ES-I3 (cell line): ENCODE results near the gene SYNGR2.

Experiments
- H3K36me3 ChIP-seq: 2 replicates; pipeline ENCODE4 v1.6.1; 2013; ENCODE audit warnings: mild to moderate bottlenecking, low read length, control low read depth, moderate library complexity; ENCODE audit not compliant: insufficient read depth
- H3K4me1 ChIP-seq: 2 replicates; pipeline ENCODE4 v1.6.1; 2013; ENCODE audit warnings: mild to moderate bottlenecking, control low read depth, low read length; ENCODE audit not compliant: insufficient read depth
- H3K9ac ChIP-seq: 2 replicates; pipeline ENCODE4 v1.6.1; 2013; ENCODE audit warnings: low read depth, mild to moderate bottlenecking, low read length, moderate library complexity
- H3K9me3 ChIP-seq: 2 replicates; pipeline ENCODE4 v1.6.1; 2013; ENCODE audit warnings: mild to moderate bottlenecking, low read length, moderate library complexity; ENCODE audit not compliant: control insufficient read depth, insufficient read depth

SYNGR2 gene

DNA sequence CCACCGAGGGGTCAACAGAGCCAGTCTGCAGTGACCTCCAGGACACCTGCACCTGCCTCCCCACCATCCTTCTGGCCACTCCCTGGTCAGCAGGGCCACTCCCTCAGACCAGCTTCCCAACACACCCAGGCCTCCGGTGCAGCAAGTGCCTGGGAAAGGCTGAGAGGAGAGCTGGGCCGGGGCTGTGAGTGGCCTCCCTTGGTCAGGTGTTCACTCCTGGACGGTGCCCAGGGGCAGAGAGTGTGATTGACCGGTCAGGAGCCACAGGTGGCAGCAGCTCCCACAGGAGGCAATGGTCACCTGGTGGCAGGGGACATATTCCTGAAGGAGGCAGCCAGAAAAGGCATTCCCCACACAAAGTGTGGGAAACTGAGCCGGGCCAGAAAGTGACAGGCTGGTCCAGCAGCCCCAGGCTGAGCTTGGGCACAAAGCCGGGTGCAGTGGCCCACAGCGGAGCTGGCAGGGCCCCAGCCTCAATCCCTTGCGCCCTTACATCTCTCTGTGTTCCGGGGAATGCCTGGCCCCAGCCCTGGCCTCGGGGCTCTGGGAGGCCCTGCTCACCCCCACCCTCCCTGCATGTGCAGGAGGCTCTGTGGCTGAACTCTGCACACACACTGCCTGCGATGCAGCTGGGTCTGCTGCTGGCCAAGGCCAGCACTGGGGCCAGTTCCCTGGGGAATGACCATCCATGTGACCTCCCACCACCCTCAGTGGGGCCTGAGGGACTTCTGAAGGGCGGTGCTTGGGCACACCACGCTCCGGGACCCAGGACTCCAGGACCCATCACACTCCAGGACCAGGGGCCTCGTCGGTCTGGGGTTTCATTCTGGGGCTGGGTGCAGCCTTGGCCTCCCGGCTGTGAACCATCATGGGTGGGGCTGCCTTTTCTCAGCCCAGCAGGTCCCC is 23.4 kb upstream of the SYNGR2 start:
- Histone ChIP-seq H3K4me1 (peaks cover 22% of the 10 kb centered on the region; the same call in 1 of the 2 replicates), H3K9ac (no peak overlapping the region), H3K36me3 (no peaks in the 10 kb centered on the region), H3K9me3 (no peaks in the 10 kb centered on the region)

- Histone ChIP-seq H3K9me3 (no peaks in the 10 kb centered on the region), H3K36me3 (no peaks in the 10 kb centered on the region), H3K4me1 (peaks cover 22% of the 10 kb centered on the region; the same call in 1 of the 2 replicates), H3K9ac (no peak overlapping the region)
Measured at GRCh38 chr17:78146471-78146869, 21.9 kb upstream of the SYNGR2 start.

DNA sequence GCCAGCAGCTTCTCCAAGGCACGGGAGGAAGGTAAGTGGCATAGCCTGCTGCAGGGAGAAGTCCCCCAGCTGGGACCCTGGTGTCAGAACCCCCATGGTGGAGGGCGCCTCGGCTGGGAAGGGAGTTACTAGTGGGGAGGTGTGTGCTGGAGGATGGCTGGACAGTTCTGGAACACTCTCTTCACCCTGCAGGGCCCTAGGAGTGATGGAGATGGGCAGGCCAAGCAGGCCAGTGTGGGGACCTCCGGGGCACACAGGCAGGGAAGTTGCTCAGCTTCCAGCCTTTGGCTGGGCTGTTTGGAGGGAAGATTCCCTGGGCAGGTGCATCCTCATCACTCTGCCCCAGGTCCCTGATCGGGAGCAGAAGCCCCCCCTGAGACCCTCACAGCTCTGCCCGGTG is 21.5 kb upstream of the SYNGR2 start:
- Histone ChIP-seq H3K4me1 (peaks cover 22% of the 10 kb centered on the region; the same call in 1 of the 2 replicates), H3K36me3 (no peaks in the 10 kb centered on the region), H3K9ac (no peak overlapping the region), H3K9me3 (no peaks in the 10 kb centered on the region)

- H3K36me3 ChIP-seq, result no peaks in the 10 kb centered on the region
- no peak overlapping the region for H3K9ac ChIP-seq
- H3K4me1 ChIP-seq, result peaks cover 18% of the 10 kb centered on the region; the same call in 1 of the 2 replicates
- no peaks in the 10 kb centered on the region for H3K9me3 ChIP-seq
Measured at GRCh38 chr17:78147315-78147998, 20.9 kb upstream of the SYNGR2 start.

DNA sequence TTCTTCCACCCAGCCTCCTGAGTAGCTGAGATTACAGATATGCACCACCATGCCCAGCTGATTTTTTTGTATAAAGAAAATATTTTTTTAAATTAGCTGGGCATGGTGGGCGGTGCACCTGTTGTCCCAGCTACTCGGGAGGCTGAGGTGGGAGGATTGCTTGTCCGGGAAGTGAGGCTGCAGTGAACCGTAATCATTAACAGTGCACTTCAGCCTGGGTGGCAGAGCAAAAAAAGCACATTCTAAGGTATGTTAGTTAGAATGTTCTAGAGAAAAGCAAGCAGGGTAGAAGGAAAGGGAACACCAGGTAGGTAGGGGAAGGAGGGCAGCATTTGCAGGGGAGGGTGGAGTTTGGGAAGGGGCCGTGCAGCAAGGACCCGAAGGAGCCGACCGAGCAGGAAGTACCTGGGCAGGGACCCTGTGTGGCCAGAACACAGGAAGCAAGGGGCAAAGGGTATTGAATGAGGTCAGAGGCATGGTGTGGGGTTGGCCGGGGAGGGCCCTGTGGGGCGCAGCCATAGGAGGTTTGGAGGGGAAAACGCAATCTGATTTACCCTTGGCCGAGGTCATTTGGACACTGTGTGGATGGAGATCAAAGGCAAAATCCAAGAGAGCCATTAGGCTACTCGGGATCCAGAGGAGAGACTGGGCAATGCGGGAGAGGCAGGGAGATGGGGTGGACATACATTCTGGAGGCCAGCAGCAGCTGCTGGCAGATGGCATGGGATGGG is 19.9 kb upstream of the SYNGR2 start:
- Histone ChIP-seq H3K9me3 (no peaks in the 10 kb centered on the region), H3K36me3 (no peaks in the 10 kb centered on the region), H3K9ac (no peak overlapping the region), H3K4me1 (peaks cover 17% of the 10 kb centered on the region; the same call in 1 of the 2 replicates)

- Histone ChIP-seq H3K4me1 (peaks cover 14% of the 10 kb centered on the region; the same call in 1 of the 2 replicates), H3K9ac (no peak overlapping the region), H3K9me3 (no peaks in the 10 kb centered on the region), H3K36me3 (no peaks in the 10 kb centered on the region)
Measured at GRCh38 chr17:78151514-78152008, 16.8 kb upstream of the SYNGR2 start.

- H3K9me3 ChIP-seq, result no peaks in the 10 kb centered on the region
- no peak overlapping the region for H3K9ac ChIP-seq
- H3K4me1 ChIP-seq, result peaks cover 13% of the 10 kb centered on the region; the same call in 1 of the 2 replicates
- H3K36me3 ChIP-seq, result no peaks in the 10 kb centered on the region
Measured at GRCh38 chr17:78154903-78155811, 13.2 kb upstream of the SYNGR2 start.

GRCh38 chr17:78159575-78160158 is 8.7 kb upstream of the SYNGR2 start:
- Histone ChIP-seq H3K9me3 (no peaks in the 10 kb centered on the region), H3K4me1 (peaks cover 2% of the 10 kb centered on the region; the same call in 1 of the 2 replicates), H3K9ac (no peak overlapping the region), H3K36me3 (no peaks in the 10 kb centered on the region)

DNA sequence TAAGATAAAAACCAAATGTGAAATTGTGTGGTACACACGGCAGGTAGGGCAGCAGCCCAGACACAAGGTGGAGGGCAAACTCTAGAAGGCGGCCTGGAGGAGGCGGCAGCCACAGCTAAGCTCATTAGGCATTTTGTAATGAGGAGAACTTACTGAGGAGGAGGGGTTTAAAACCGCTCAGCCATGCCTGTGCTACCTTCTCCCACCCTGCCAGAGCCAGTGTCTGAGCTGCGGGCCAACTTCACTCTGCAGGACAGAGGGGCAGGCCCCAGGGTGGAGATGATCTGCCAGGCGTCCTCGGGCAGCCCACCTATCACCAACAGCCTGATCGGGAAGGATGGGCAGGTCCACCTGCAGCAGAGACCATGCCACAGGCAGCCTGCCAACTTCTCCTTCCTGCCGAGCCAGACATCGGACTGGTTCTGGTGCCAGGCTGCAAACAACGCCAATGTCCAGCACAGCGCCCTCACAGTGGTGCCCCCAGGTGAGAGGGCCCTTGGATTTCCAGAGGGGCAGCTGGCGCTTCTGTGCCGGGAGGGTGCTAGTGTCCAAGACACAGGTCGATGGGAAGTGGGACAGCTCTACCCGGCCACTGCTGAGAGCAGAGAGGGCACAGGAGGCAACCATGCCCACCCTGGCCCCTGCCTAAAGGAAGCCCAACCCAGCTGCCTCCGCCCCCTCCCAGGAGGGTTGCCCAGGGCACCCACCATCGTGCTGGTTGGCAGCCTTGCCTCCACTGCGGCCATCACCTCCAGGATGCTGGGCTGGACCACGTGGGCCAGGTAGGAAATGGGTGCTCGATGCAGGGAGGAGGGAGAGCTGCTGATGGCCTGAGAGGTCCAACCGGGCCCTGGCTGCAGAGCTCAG is 4.3 kb upstream of the SYNGR2 start:
- H3K9ac ChIP-seq, result no peak overlapping the region
- H3K36me3 ChIP-seq, result no peaks in the 10 kb centered on the region
- no peaks in the 10 kb centered on the region; the same call in 1 of the 2 replicates for H3K4me1 ChIP-seq

DNA sequence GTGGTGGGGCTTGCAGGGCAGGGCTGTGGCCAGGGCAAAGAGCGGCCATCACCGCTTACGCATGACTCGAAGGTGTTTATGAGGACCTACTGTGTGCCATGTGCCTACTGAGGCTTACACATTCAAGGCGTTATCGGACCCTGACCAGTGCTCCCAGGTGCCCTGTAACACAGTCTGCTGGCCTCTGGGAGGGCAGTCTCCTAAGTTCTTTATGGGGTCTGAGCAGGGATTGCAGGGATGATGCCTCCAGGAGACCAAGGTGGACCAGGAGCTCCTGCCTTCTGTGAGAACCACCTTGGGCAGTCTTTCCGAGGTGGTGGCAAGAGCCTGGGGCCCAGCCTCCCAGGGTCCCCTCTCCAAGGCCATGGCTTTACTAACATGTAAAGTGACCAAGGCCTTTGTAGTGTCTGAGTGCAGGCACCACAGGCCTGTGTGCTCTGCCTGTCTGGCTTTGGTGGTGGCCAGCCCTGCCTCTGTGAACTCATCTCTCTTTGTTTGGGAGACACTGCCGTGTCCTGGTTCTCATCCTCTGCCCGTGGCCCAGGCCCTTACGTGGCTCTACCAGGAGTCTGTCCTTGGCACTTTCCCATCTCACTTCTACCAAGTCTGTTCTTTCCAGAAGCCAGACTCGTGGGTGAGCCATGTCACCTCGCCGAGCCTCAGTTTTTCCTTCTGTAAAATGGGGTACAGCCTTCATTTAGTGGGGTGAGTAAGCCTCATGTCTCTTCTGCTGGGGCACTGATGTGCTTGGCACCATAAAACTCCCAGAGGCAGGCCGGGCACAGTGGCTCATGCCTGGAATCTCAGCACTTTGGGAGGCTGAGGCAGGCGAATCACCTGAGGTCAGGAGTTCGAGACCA is 3.4 kb upstream of the SYNGR2 start:
- H3K4me1 ChIP-seq, result no peaks in the 10 kb centered on the region; the same call in 1 of the 2 replicates
- no peaks in the 10 kb centered on the region for H3K9me3 ChIP-seq
- no peak overlapping the region for H3K9ac ChIP-seq
- no peaks in the 10 kb centered on the region for H3K36me3 ChIP-seq

More for the DNA sequence above, 4.3 kb upstream of the SYNGR2 start:
- H3K9me3 ChIP-seq, result no peaks in the 10 kb centered on the region

DNA sequence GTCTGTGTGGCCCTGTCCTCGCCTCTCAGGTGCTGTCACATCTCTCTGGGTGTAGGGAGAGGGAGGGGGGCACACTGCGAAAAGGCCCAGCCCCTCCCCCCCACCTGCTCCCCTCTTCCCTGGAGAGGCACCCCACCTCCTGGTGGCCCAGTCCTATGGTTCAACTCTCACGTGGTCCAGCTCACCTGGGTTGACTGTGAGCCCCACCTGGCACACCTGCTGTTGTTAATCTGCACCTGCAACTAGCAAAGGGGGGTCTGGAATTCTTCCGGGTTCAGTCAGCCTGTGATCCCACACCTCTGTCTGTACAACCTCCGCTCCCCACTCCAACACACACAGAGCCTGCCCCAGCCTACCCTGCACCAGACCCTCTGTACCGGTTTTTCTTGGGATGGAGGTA is 2.0 kb upstream of the SYNGR2 start:
- no peaks in the 10 kb centered on the region for H3K9me3 ChIP-seq
- no peak overlapping the region for H3K9ac ChIP-seq
- no peaks in the 10 kb centered on the region for H3K36me3 ChIP-seq
- no peaks in the 10 kb centered on the region; the same call in 1 of the 2 replicates for H3K4me1 ChIP-seq
